Chondrocyte (in vitro differentiated cells): ENCODE data around the gene ITGA6. TPM values are rescaled to one million over a fixed set of nuclear protein-coding genes. Genes with fewer than 3 reads are reported as not detected.

ENCODE experiments used
- DNase-seq: peaks from one replicate; pipeline ENCODE4 v3.0.0; 2021; ENCODE audit warnings: mixed read lengths, low spot score
- H3K27ac Mint-ChIP-seq: one replicate; pipeline ENCODE4 v1.8.0; 2021; ENCODE audit warnings: mild to moderate bottlenecking, moderate library complexity, mixed read lengths; ENCODE audit not compliant: unreplicated experiment
- H3K27me3 Mint-ChIP-seq: 2 replicates; pipeline ENCODE4 v1.8.0; 2021; ENCODE audit warnings: low read depth, mixed read lengths
- H3K36me3 Mint-ChIP-seq: 2 replicates; pipeline ENCODE4 v1.8.0; 2021; ENCODE audit warnings: low read depth, mixed read lengths
- H3K4me1 Mint-ChIP-seq: 2 replicates; pipeline ENCODE4 v1.8.0; 2021; ENCODE audit warnings: low read depth, mild to moderate bottlenecking, mixed read lengths
- H3K4me3 Mint-ChIP-seq: one replicate; pipeline ENCODE4 v1.8.0; 2021; ENCODE audit warnings: mild to moderate bottlenecking, moderate library complexity, mixed read lengths; ENCODE audit not compliant: unreplicated experiment
- H3K9me3 Mint-ChIP-seq: 2 replicates; pipeline ENCODE4 v1.8.0; 2021; ENCODE audit warnings: low read depth, mixed read lengths
- total RNA-seq: library from RNA; stranded (reverse); gene quantifications from 3 replicates; pipeline ENCODE4 v1.2.1, GENCODE V29; 2021
- TF ChIP-seq, protein P1 (sequence below): fragments of 200-600 bp; sonication (generic); IDR thresholded peaks from 2 replicates; pipeline ENCODE4 v1.5.0; 2021; ENCODE audit warnings: antibody characterized with exemption, mild to moderate bottlenecking, moderate library complexity

Gene ITGA6
- total RNA-seq, 1 donor from 2014 or later, result 5.0 TPM

DNA sequence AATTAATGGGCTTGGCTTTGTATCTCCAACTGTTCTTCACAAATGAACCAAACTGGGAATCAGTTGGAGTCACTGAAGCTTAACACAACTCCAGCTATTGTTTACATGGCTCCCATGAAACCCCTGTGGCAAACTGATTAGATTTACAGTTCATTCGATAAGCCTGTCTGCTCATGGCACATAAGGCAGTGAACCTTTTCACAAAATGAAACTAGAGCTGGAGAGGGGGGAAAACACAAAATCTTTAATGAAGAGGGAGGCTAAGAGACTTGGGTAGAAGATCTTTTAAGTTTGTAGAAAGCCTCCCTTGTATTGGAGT lies 11.6 kb upstream of the ITGA6 start:
- no peak overlapping the region for H3K4me3 Mint-ChIP-seq
- no peaks in the 10 kb centered on the region for H3K27me3 Mint-ChIP-seq
- no peaks in the 10 kb centered on the region for H3K36me3 Mint-ChIP-seq
- no peak overlapping the region for H3K27ac Mint-ChIP-seq
- H3K4me1 Mint-ChIP-seq, result no peaks in the 10 kb centered on the region
- no peaks in the 10 kb centered on the region for H3K9me3 Mint-ChIP-seq
- no peak for DNase-seq
- TF ChIP-seq, protein P1, sequence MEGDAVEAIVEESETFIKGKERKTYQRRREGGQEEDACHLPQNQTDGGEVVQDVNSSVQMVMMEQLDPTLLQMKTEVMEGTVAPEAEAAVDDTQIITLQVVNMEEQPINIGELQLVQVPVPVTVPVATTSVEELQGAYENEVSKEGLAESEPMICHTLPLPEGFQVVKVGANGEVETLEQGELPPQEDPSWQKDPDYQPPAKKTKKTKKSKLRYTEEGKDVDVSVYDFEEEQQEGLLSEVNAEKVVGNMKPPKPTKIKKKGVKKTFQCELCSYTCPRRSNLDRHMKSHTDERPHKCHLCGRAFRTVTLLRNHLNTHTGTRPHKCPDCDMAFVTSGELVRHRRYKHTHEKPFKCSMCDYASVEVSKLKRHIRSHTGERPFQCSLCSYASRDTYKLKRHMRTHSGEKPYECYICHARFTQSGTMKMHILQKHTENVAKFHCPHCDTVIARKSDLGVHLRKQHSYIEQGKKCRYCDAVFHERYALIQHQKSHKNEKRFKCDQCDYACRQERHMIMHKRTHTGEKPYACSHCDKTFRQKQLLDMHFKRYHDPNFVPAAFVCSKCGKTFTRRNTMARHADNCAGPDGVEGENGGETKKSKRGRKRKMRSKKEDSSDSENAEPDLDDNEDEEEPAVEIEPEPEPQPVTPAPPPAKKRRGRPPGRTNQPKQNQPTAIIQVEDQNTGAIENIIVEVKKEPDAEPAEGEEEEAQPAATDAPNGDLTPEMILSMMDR, result no peak

DNA sequence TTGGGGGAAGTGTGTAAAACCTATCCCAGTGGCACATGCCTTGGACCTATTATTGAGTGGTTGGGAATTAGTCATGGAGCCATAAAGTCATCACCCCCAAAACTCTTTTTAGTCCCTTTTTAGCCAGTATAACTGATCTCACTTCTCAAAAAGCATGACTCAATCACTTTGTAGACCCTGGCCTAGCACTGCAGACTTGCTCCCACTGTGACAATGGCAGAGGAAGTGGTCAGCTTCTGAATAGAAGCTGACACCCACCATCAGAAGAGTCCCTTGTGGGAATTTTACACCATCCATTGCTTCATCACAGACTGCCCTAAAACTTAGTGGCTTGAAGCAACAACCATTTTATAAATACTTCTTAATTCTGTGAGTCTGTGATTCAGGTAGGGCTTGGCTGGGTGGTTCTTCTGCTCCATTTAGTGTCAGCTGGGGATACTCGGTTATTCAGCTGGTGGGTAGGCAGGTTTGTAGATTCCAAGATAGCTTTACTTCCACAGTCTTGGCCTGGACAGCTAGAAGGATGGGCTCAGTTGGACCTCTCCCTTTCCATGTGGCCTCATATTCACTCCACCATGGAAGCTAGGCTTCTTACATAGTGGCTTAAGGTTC lies 10.8 kb upstream of the ITGA6 start:
- H3K36me3 Mint-ChIP-seq, result no peaks in the 10 kb centered on the region
- TF ChIP-seq, protein P1, result no peak
- H3K27ac Mint-ChIP-seq, result no peak overlapping the region
- H3K27me3 Mint-ChIP-seq, result no peaks in the 10 kb centered on the region
- H3K4me1 Mint-ChIP-seq, result no peaks in the 10 kb centered on the region
- H3K9me3 Mint-ChIP-seq, result no peaks in the 10 kb centered on the region
- DNase-seq, result no peak
- H3K4me3 Mint-ChIP-seq, result no peak overlapping the region

DNA sequence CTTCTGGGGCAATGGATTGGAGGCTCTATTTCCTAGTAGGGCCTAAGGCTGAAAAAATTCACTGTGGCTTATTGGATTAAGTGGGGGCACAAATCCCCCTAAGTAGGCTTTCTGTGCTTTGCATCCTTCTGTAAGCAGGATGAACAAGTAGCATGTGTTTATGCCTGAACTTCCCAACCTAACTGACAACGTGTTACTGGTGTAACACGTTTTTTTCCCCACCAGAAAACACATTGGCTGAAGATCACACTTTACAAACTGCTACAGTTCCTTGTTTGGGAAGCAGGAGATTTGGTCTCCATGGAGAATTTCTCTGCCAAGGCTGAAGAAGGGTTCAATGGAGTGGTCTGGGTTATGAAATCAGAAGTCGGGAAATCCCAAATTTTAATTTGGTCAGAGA lies 7.2 kb upstream of the ITGA6 start:
- H3K27me3 Mint-ChIP-seq, result no peaks in the 10 kb centered on the region
- H3K27ac Mint-ChIP-seq, result no peak overlapping the region
- no peaks in the 10 kb centered on the region for H3K9me3 Mint-ChIP-seq
- H3K36me3 Mint-ChIP-seq, result no peaks in the 10 kb centered on the region
- H3K4me1 Mint-ChIP-seq, result no peaks in the 10 kb centered on the region
- no peak overlapping the region for H3K4me3 Mint-ChIP-seq
- TF ChIP-seq, protein P1, result no peak
- no peak for DNase-seq

DNA sequence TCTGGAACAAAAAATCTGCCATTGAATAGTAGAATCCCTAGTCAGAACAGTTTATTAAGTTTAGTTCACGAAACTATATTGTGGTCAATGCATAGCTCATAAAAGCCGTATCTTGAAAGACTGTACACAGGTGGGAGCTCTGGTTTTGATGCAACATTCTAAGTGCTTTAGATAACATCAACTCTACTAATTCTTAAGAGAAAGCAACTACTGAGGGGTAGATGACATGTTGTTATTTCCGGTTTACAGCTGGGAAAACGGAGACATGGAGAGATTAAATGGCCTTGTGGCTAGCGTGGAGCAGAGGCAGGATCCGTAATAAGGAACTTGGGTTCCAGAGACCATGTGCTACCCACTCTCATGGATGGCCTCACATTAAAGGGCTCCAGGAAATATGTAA lies 4.2 kb upstream of the ITGA6 start:
- Mint-ChIP-seq H3K36me3 (no peaks in the 10 kb centered on the region), H3K27me3 (peaks cover 4% of the 10 kb centered on the region), H3K4me3 (no peak overlapping the region), H3K27ac (no peak overlapping the region), H3K4me1 (peaks cover 3% of the 10 kb centered on the region), H3K9me3 (no peaks in the 10 kb centered on the region)
- TF ChIP-seq, protein P1, result no peak
- DNase-seq, result no peak

DNA sequence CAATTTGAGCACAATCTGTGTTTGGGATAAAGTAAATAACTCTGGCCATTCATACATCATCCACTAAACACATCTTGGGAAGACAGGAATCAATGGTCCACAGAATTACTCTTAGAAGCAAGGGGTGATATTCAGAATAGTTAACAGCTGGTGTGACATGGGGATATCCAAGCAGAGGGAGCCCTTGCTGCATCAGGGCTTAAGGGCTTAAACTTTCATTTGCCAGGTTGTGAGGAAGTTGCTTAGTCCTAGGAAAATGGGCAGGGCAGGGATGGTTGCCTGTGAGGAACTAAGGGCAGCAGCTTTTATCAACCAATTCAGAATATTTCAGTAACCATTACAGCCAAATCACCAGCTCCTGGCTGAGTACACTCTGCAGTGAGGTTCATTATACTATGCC lies 2.0 kb upstream of the ITGA6 start:
- Mint-ChIP-seq H3K36me3 (no peaks in the 10 kb centered on the region), H3K4me3 (no peak overlapping the region), H3K27me3 (peaks cover 4% of the 10 kb centered on the region), H3K4me1 (peaks cover 10% of the 10 kb centered on the region), H3K27ac (no peak overlapping the region), H3K9me3 (no peaks in the 10 kb centered on the region)
- TF ChIP-seq, protein P1, result no peak
- no peak for DNase-seq
